ENCODE measurements around the gene NTSR1.

GRCh38 chr20:62741701-62742491, 33.3 kb downstream of the NTSR1 start:
- TF ChIP-seq CTCF (IDR thresholded peaks at IDR 0.05) = no peak
- no peak for TF ChIP-seq POLR2A (IDR thresholded peaks at IDR 0.05)
